IMR-90 (cell line): Measurements from ENCODE around the gene DLX6. TPM values are rescaled to one million over a fixed set of nuclear protein-coding genes. Genes with fewer than 3 reads are reported as not detected.

ENCODE experiments used
- ATAC-seq: fragments of 200-7000 bp; cut with Tn5 transposase; 2 replicates; pipeline ENCODE4 v1.9.1; 2020; ENCODE audit warnings: low read depth, mild to moderate bottlenecking, moderate library complexity
- BruUV-seq: library from RNA; stranded (reverse); fragments of 400-500 nt; replicated peaks from 2 replicates; lab custom pipeline; 2021; lab: Mats Ljungman, UMichigan
- CTCF ChIA-PET: fragments of 300-600 bp; formaldehyde crosslinking; extraction: SDS; loops from one replicate; lab custom pipeline; 2021; ENCODE audit warnings: antibody characterized with exemption; lab: Yijun Ruan, JAX
- POLR2A ChIA-PET: fragments of 300-600 bp; sonication (Branson Sonifier 250); formaldehyde crosslinking; loops from one replicate; lab custom pipeline; 2022; ENCODE audit warnings: antibody characterized with exemption; ENCODE audit not compliant: unreplicated experiment; lab: Charles Lee
- DNase-seq: peaks from one replicate; pipeline ENCODE4 v3.0.0; 2013
- H2AFZ ChIP-seq: replicated peaks from 2 replicates; pipeline ENCODE3; 2013; ENCODE audit warnings: low read length, mild to moderate bottlenecking; ENCODE audit not compliant: poor library complexity
- H2AK5ac ChIP-seq: 2 replicates; pipeline ENCODE4 v1.6.1; 2013; ENCODE audit warnings: low read depth, low read length, inconsistent platforms
- H2AK9ac ChIP-seq: replicated peaks from 2 replicates; pipeline ENCODE3; 2013; ENCODE audit warnings: mild to moderate bottlenecking, low read depth, low read length, moderate library complexity; ENCODE audit not compliant: poor library complexity
- H2BK120ac ChIP-seq: 2 replicates; pipeline ENCODE4 v1.6.1; 2013; ENCODE audit warnings: low read depth, low read length, inconsistent platforms
- H2BK15ac ChIP-seq: 3 replicates; pipeline ENCODE4 v1.6.1; 2013; ENCODE audit warnings: low read depth, low read length, inconsistent platforms
- H2BK20ac ChIP-seq: 2 replicates; pipeline ENCODE4 v1.6.1; 2013; ENCODE audit warnings: low read depth, mild to moderate bottlenecking, inconsistent platforms, low read length, moderate library complexity
- H2BK5ac ChIP-seq: 2 replicates; pipeline ENCODE4 v1.6.1; 2013; ENCODE audit warnings: mild to moderate bottlenecking, low read depth, low read length, inconsistent platforms; ENCODE audit not compliant: poor library complexity, severe bottlenecking
- H3K14ac ChIP-seq: replicated peaks from 2 replicates; pipeline ENCODE4 v1.6.1; 2013; ENCODE audit warnings: low read depth, low read length, inconsistent platforms
- H3K18ac ChIP-seq: 2 replicates; pipeline ENCODE4 v1.6.1; 2013; ENCODE audit warnings: low read depth, low read length, control low read depth
- H3K23ac ChIP-seq: 2 replicates; pipeline ENCODE4 v1.6.1; 2013; ENCODE audit warnings: low read depth, low read length, inconsistent platforms
- H3K27ac ChIP-seq: 2 replicates; pipeline ENCODE4 v1.5.1; 2013; ENCODE audit warnings: mild to moderate bottlenecking, control low read depth, low read length; ENCODE audit not compliant: insufficient read depth
- H3K27me3 ChIP-seq: 2 replicates; pipeline ENCODE4 v1.6.1; 2013; ENCODE audit warnings: low read length; ENCODE audit not compliant: control insufficient read depth, insufficient read depth
- H3K36me3 ChIP-seq: 2 replicates; pipeline ENCODE4 v1.6.1; 2013; ENCODE audit warnings: low read length, mixed read lengths; ENCODE audit not compliant: control insufficient read depth, insufficient read depth
- H3K4ac ChIP-seq: 2 replicates; pipeline ENCODE4 v1.6.1; 2013; ENCODE audit warnings: low read depth, low read length, inconsistent platforms
- H3K4me1 ChIP-seq: 2 replicates; pipeline ENCODE4 v1.6.1; 2013; ENCODE audit warnings: low read length, mixed read lengths; ENCODE audit not compliant: control insufficient read depth, insufficient read depth
- H3K4me2 ChIP-seq: 2 replicates; pipeline ENCODE4 v1.6.1; 2013; ENCODE audit warnings: low read depth, mild to moderate bottlenecking, control low read depth, low read length, moderate library complexity
- H3K4me3 ChIP-seq: 2 replicates; pipeline ENCODE4 v1.5.1; 2013; ENCODE audit warnings: low read depth, mild to moderate bottlenecking, control low read depth, low read length, moderate library complexity; ENCODE audit not compliant: insufficient read depth
- H3K56ac ChIP-seq: 2 replicates; pipeline ENCODE4 v1.6.1; 2013; ENCODE audit warnings: low read length, inconsistent platforms; ENCODE audit not compliant: insufficient read depth; ENCODE audit errors: extremely low read depth
- H3K79me1 ChIP-seq, 2 experiments: 2 replicates each; pipeline ENCODE4 v1.6.1; 2013; ENCODE audit warnings: low read length in 2 of 2, inconsistent platforms in 1 of 2, low read depth in 1 of 2
- H3K9ac ChIP-seq: 2 replicates; pipeline ENCODE4 v1.6.1; 2013; ENCODE audit warnings: low read depth, low read length, control low read depth
- H3K9me1 ChIP-seq: 2 replicates; pipeline ENCODE4 v1.6.1; 2013; ENCODE audit warnings: low read length, inconsistent platforms; ENCODE audit not compliant: insufficient read depth
- H3K9me3 ChIP-seq: 2 replicates; pipeline ENCODE4 v1.6.1; 2013; ENCODE audit warnings: low read length; ENCODE audit not compliant: control insufficient read depth, insufficient read depth
- H4K20me1 ChIP-seq: 2 replicates; pipeline ENCODE4 v1.6.1; 2013; ENCODE audit warnings: low read length, inconsistent platforms; ENCODE audit not compliant: insufficient read depth
- H4K5ac ChIP-seq: 2 replicates; pipeline ENCODE4 v1.6.1; 2013; ENCODE audit warnings: mild to moderate bottlenecking, low read depth, low read length, control low read depth
- H4K8ac ChIP-seq, 2 experiments: 2 replicates each; pipeline ENCODE4 v1.6.1; 2013; ENCODE audit warnings: low read depth in 2 of 2, low read length in 2 of 2, control low read depth in 1 of 2, inconsistent platforms in 1 of 2
- H4K91ac ChIP-seq: 2 replicates; pipeline ENCODE4 v1.6.1; 2013; ENCODE audit warnings: low read depth, low read length, inconsistent platforms; ENCODE audit not compliant: insufficient read depth
- BHLHE40 ChIP-seq: fragments of 150-350 bp; IDR thresholded peaks from 2 replicates; pipeline ENCODE4 v1.6.1; 2016; ENCODE audit warnings: mild to moderate bottlenecking, low read depth, low read length
- CEBPB ChIP-seq: IDR thresholded peaks from 2 replicates; pipeline ENCODE4 v1.6.1; 2012; ENCODE audit warnings: low read depth, low read length, improper control_type of control experiment
- FOS ChIP-seq: fragments of 150-350 bp; IDR thresholded peaks from 2 replicates; pipeline ENCODE4 v1.6.1; 2016; ENCODE audit warnings: low read depth, low read length
- MAFK ChIP-seq: IDR thresholded peaks from 2 replicates; pipeline ENCODE4 v1.6.1; 2012; ENCODE audit warnings: low read depth, low read length, improper control_type of control experiment
- MAZ ChIP-seq: IDR thresholded peaks from 2 replicates; pipeline ENCODE4 v1.6.1; 2012; ENCODE audit warnings: low read depth, mild to moderate bottlenecking, low read length, improper control_type of control experiment, moderate library complexity, borderline replicate concordance
- MXI1 ChIP-seq: IDR thresholded peaks from 2 replicates; pipeline ENCODE4 v1.6.1; 2012; ENCODE audit warnings: low read depth, mild to moderate bottlenecking, low read length, moderate library complexity, borderline replicate concordance
- NFE2L2 ChIP-seq: fragments of 150-350 bp; IDR thresholded peaks from 2 replicates; pipeline ENCODE4 v1.6.1; 2016; ENCODE audit warnings: low read depth, mild to moderate bottlenecking, low read length
- POLR2A ChIP-seq: IDR thresholded peaks from 2 replicates; pipeline ENCODE4 v1.6.1; 2012; ENCODE audit warnings: mild to moderate bottlenecking, low read depth, low read length
- RAD21 ChIP-seq: IDR thresholded peaks from 2 replicates; pipeline ENCODE4 v1.6.1; 2012; ENCODE audit warnings: low read length, improper control_type of control experiment
- RFX5 ChIP-seq: IDR thresholded peaks from 2 replicates; pipeline ENCODE4 v1.8.0; 2012; ENCODE audit warnings: low read depth, mild to moderate bottlenecking, low read length, moderate library complexity
- SMC3 ChIP-seq: fragments of 150-350 bp; IDR thresholded peaks from 2 replicates; pipeline ENCODE4 v1.6.1; 2016; ENCODE audit warnings: low read depth, mild to moderate bottlenecking, antibody characterized with exemption, low read length, moderate library complexity
- USF2 ChIP-seq: fragments of 150-350 bp; IDR thresholded peaks from 2 replicates; pipeline ENCODE4 v1.6.1; 2017; ENCODE audit warnings: mild to moderate bottlenecking, antibody characterized with exemption, low read length, low read depth
- WGBS, 2 experiments: methylation state at CpG; one replicate each; pipeline versions ENCODE4 v1.1.5 to v1.1.7; 2013; ENCODE audit warnings: missing lambda C conversion rate in 2 of 2; ENCODE audit not compliant: insufficient read length in 1 of 2; ENCODE audit errors: extremely low coverage in 2 of 2; 5-methylcytosine and 5-hydroxymethylcytosine counted together
- dilution Hi-C: fragments of 300-500 bp; cut with HindIII; formaldehyde crosslinking; loops from one replicate; pipeline ENCODE4 v1.14.3; 2018; ENCODE audit warnings: low sequenced_read_pairs; ENCODE audit not compliant: unreplicated experiment
- in situ Hi-C: fragments of 300-500 bp; cut with MboI; formaldehyde crosslinking; loops from 3 replicates; pipeline ENCODE4 v1.14.3; 2019; ENCODE audit warnings: low sequenced_read_pairs, inconsistent platforms, mixed read lengths
- intact Hi-C: fragments of 100-400 bp; cut with micrococcal nuclease; formaldehyde crosslinking; loops from 2 replicates; pipeline ENCODE4 v1.10.0; 2022
- polyA plus RNA-seq, 3 experiments: library from polyadenylated mRNA; depleted of rRNA; stranded (reverse); fragments of >200 nt; gene quantifications; 2 replicates each; pipeline ENCODE4 v1.2.3, GENCODE V29; 2012; ENCODE audit warnings: low replicate concordance in 1 of 3
- total RNA-seq: library from RNA; depleted of rRNA; stranded (reverse); fragments of >200 nt; gene quantifications from 2 replicates; pipeline ENCODE4 v1.2.3, GENCODE V29; 2012

The DLX6 gene
- total and polyA plus RNA-seq, 2 of the 4 experiments (the other 2 are of a cell fraction) = not detected

GRCh38 chr7:96993094-96993865 lies 12.1 kb upstream of the DLX6 start:
- TF ChIP-seq MAZ (no peak), BHLHE40 (no peak), FOS (no peak), NFE2L2 (no peak), RAD21 (no peak), SMC3 (no peak), USF2 (no peak), POLR2A (no peak), RFX5 (no peak), CEBPB (no peak), MAFK (no peak), MXI1 (no peak)
- Histone ChIP-seq H2AK5ac (no peak overlapping the region), H3K4ac (no peak overlapping the region), H3K4me1 (no peaks in the 10 kb centered on the region), H3K27ac (no peak overlapping the region), H2BK20ac (no peak overlapping the region), H3K56ac (no peak overlapping the region), H3K27me3 (peaks cover 59% of the 10 kb centered on the region), H3K4me3 (no peak overlapping the region), H2BK5ac (no peak overlapping the region), H4K20me1 (no peaks in the 10 kb centered on the region), H3K4me2 (no peak overlapping the region), H2AK9ac (no peak overlapping the region), H4K91ac (no peak overlapping the region), H2BK15ac (no peak overlapping the region), H4K8ac (no peak overlapping the region), H3K79me1 (no peaks in the 10 kb centered on the region), H3K18ac (no peak overlapping the region), H3K9me1 (no peaks in the 10 kb centered on the region), H2BK120ac (no peak overlapping the region), H4K5ac (no peak overlapping the region), H3K36me3 (no peaks in the 10 kb centered on the region), H2AFZ (no peak overlapping the region), H3K9me3 (peaks cover 11% of the 10 kb centered on the region), H3K23ac (no peak overlapping the region), H3K14ac (no peak overlapping the region), H3K9ac (no peak overlapping the region)
- dilution Hi-C loops (no loop called here), in situ Hi-C loops (no loop called here), intact Hi-C loops (no loop called here)
- POLR2A ChIA-PET = no interaction called here
- CTCF ChIA-PET = no interaction called here
- 4% methylated on average over 13 of the region's 27 CpGs; no CpG with 5 or more reads in 1 of the 2 experiments for WGBS, 2 experiments
- ATAC-seq (no peak), DNase-seq (no peak)
- BruUV-seq = no TSS peak
